ENCODE measurements around the gene POLRMT.

- no peak for TF ChIP-seq FOXK2 (IDR thresholded peaks at IDR 0.05)
- TF ChIP-seq FOXM1 (IDR thresholded peaks at IDR 0.05; ENCODE audit: borderline replicate concordance) = no peak
- no peak for TF ChIP-seq ARNT (IDR thresholded peaks at IDR 0.05)
- TF ChIP-seq NFRKB (IDR thresholded peaks at IDR 0.05) = no peak
- no peak for TF ChIP-seq PKNOX1 (IDR thresholded peaks at IDR 0.05)
- no peak for TF ChIP-seq TARDBP (IDR thresholded peaks at IDR 0.05)
These were observed 44.5 kb upstream of the POLRMT start for GRCh38 chr19:677601-678436.

Measured in HEK293T (cell line).